Measurements from ENCODE around the gene TMEM121B. TPM values are rescaled to one million over a fixed set of nuclear protein-coding genes. Genes with fewer than 3 reads are reported as not detected.

The TMEM121B gene
- total RNA-seq, 3 donors from 2014 or later, result 0.44 to 0.48 TPM; not detected in 1

DNA sequence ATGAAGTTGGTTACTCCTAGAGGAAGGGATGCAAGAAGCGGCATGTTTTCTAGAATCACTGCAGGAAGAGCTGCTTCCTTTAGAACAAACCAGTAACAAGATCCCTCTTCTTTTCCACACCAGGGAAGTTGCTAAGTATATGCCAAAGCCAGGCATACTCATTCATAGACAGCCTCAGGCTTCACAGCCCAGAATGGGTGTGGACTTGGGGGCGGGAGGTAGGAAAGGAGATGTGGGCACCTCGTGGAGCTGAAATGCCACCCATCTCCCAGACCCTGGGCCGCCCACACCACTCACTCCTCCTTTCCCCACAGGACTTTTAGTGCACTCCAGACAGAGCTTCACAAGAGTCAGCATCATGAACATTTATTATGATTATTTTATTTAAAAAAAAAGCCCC is 16.0 kb upstream of the TMEM121B start:
- intact Hi-C loops (cut with DNase I; ENCODE audit: low total_unique reads), result no loop called here
- no peak for TF ChIP-seq POLR2A (IDR thresholded peaks at IDR 0.05)
- no peak for TF ChIP-seq POLR2AphosphoS5 (IDR thresholded peaks at IDR 0.05)
- TF ChIP-seq CTCF (IDR thresholded peaks at IDR 0.05), result no peak
- H3K9me3 ChIP-seq, result no peaks in the 10 kb centered on the region
- H3K36me3 ChIP-seq, result peaks cover 6% of the 10 kb centered on the region
- H3K4me3 ChIP-seq, result no peak overlapping the region
- no peaks in the 10 kb centered on the region for H3K27me3 ChIP-seq
- DNase-seq (ENCODE audit: low spot score in 2 of 2), result no peak
- no peak overlapping the region for H3K27ac ChIP-seq
- no peaks in the 10 kb centered on the region for H3K4me1 ChIP-seq

DNA sequence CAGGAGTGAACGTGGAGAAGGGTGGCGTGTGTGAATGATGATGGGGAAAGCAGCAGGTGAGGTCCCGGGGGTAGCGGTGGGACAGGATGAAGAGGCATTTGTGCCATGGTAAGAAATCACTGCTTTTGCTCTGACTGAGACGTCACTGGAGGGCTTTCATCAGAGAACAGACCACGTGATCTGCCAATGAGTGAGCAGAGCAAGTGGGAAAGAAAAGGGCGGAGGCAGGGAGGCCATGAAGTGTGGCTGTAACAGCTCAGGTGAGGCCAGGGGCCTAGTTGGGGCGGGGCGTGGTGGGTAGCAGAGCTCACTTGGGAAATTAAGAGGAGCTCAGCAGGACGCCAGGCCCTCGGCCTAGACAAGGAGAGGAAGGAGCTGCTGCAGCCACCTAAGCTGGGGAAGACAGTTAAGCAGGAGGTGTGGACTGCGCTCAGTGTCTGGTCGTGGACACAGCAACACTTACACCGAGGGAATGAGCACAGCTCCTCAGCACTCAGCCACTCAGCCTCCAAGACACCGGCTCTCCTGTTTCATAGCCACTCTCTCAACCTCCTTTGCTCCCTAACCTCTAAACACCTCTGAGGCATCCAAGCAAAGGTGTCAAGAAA is 14.1 kb upstream of the TMEM121B start:
- Histone ChIP-seq H3K27me3 (no peaks in the 10 kb centered on the region), H3K27ac (no peak overlapping the region), H3K4me3 (no peak overlapping the region), H3K9me3 (no peaks in the 10 kb centered on the region), H3K4me1 (no peaks in the 10 kb centered on the region), H3K36me3 (peaks cover 6% of the 10 kb centered on the region)
- no peak for TF ChIP-seq CTCF (IDR thresholded peaks at IDR 0.05)
- TF ChIP-seq POLR2A (IDR thresholded peaks at IDR 0.05), result no peak
- no peak for TF ChIP-seq POLR2AphosphoS5 (IDR thresholded peaks at IDR 0.05)
- DNase-seq (ENCODE audit: low spot score in 2 of 2), result no peak
- intact Hi-C loops (cut with DNase I; ENCODE audit: low total_unique reads), result no loop called here

DNA sequence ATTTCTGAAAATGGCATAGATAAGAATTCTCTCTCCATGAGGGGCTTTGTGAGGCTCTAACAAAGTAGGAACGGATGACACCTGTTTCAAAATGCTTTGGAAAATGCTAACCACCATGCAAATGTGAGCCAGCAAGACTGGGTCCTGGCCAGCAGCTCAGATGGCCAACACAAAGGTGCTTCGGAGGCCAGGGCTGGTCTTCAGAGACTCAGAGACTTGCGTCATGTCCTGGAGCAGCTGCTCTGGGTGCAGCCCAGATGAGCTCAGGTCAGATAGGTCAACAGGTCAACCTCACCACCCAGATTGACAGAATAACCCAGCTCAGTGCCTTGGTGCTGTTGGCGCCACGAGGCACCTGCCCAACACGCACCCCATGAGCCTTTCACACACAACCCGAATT is 12.0 kb upstream of the TMEM121B start:
- H3K4me3 ChIP-seq, result no peak overlapping the region
- H3K27ac ChIP-seq, result no peak overlapping the region
- H3K9me3 ChIP-seq, result no peaks in the 10 kb centered on the region
- H3K36me3 ChIP-seq, result peaks cover 3% of the 10 kb centered on the region
- intact Hi-C loops (cut with DNase I; ENCODE audit: low total_unique reads), result no loop called here
- H3K4me1 ChIP-seq, result no peaks in the 10 kb centered on the region
- no peak for DNase-seq (ENCODE audit: low spot score in 2 of 2)
- no peak for TF ChIP-seq CTCF (IDR thresholded peaks at IDR 0.05)
- TF ChIP-seq POLR2A (IDR thresholded peaks at IDR 0.05), result no peak
- TF ChIP-seq POLR2AphosphoS5 (IDR thresholded peaks at IDR 0.05), result no peak
- H3K27me3 ChIP-seq, result no peaks in the 10 kb centered on the region

- intact Hi-C loops (cut with DNase I; ENCODE audit: low total_unique reads), result no loop called here
- DNase-seq (ENCODE audit: low spot score in 2 of 2), result no peak
Measured at GRCh38 chr22:17132112-17132511, 11.0 kb upstream of the TMEM121B start.

GRCh38 chr22:17131686-17132085 is 10.5 kb upstream of the TMEM121B start:
- TF ChIP-seq CTCF (IDR thresholded peaks at IDR 0.05) (no peak), POLR2A (IDR thresholded peaks at IDR 0.05) (no peak), POLR2AphosphoS5 (IDR thresholded peaks at IDR 0.05) (no peak)
- Histone ChIP-seq H3K4me3 (no peak overlapping the region), H3K27me3 (no peaks in the 10 kb centered on the region), H3K9me3 (no peaks in the 10 kb centered on the region), H3K27ac (no peak overlapping the region), H3K36me3 (no peaks in the 10 kb centered on the region), H3K4me1 (no peaks in the 10 kb centered on the region)
- intact Hi-C loops (cut with DNase I; ENCODE audit: low total_unique reads), result no loop called here
- no peak for DNase-seq (ENCODE audit: low spot score in 2 of 2)

More at GRCh38 chr22:17132112-17132511, 11.0 kb upstream of the TMEM121B start:
- H3K4me3 ChIP-seq, result no peak overlapping the region
- TF ChIP-seq POLR2AphosphoS5 (IDR thresholded peaks at IDR 0.05) (no peak), POLR2A (IDR thresholded peaks at IDR 0.05) (no peak), CTCF (IDR thresholded peaks at IDR 0.05) (no peak)
- no peaks in the 10 kb centered on the region for H3K4me1 ChIP-seq
- H3K27ac ChIP-seq, result no peak overlapping the region
- H3K36me3 ChIP-seq, result no peaks in the 10 kb centered on the region
- H3K27me3 ChIP-seq, result no peaks in the 10 kb centered on the region
- no peaks in the 10 kb centered on the region for H3K9me3 ChIP-seq

All from breast epithelium (tissue), 4 donors.